ENCODE results near the gene NNMT.

GRCh38 chr11:114250993-114251814 lies 45.0 kb upstream of the NNMT start:
- TF ChIP-seq, protein P1, sequence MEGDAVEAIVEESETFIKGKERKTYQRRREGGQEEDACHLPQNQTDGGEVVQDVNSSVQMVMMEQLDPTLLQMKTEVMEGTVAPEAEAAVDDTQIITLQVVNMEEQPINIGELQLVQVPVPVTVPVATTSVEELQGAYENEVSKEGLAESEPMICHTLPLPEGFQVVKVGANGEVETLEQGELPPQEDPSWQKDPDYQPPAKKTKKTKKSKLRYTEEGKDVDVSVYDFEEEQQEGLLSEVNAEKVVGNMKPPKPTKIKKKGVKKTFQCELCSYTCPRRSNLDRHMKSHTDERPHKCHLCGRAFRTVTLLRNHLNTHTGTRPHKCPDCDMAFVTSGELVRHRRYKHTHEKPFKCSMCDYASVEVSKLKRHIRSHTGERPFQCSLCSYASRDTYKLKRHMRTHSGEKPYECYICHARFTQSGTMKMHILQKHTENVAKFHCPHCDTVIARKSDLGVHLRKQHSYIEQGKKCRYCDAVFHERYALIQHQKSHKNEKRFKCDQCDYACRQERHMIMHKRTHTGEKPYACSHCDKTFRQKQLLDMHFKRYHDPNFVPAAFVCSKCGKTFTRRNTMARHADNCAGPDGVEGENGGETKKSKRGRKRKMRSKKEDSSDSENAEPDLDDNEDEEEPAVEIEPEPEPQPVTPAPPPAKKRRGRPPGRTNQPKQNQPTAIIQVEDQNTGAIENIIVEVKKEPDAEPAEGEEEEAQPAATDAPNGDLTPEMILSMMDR (IDR thresholded peaks at IDR 0.05 in 2 of 3, conservative IDR thresholded peaks at IDR 0.05 in 1 of 3; ENCODE audit: borderline replicate concordance in 1 of 3, insufficient read depth in 1 of 3, low read depth in 2 of 3, low read length in 2 of 3) = no peak
- TF ChIP-seq POLR2A (IDR thresholded peaks at IDR 0.05; ENCODE audit: borderline replicate concordance, extremely low read depth, insufficient read depth, insufficient read length) = no peak
- no peak for TF ChIP-seq ELF1 (IDR thresholded peaks at IDR 0.05; ENCODE audit: borderline replicate concordance, low read depth)
- no peak for TF ChIP-seq REST (IDR thresholded peaks at IDR 0.05; ENCODE audit: low read depth)

All from HCT116 (cell line).